HG02973 (cell line): ENCODE measurements around the gene MGAT4B.

Source experiments
- ATAC-seq: cut with Tn5 transposase; IDR thresholded peaks from one replicate; pipeline ENCODE4 v1.9.1; 2021; ENCODE audit warnings: moderate library complexity; ENCODE audit not compliant: unreplicated experiment

MGAT4B gene

DNA sequence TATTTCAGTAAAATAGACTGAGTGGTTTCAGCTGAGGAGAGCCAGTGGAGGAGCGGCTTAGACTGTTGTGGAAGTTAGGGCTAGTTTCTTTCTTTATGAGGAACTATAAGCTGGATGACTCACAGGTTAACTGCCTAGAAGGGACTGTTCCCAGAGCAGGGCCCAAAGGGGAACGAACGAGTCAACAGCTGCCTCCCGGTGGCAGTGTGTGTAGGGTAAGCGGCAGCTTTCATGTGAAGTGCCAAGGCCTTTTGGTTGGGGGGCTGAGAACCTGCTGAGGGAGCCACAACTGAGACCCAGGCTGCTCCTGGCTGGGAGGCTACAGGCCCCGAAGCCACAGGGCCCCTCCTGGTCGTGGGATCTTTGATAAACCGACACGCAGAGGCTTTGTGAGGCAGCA, 21.0 kb upstream of the MGAT4B start:
- no peak for ATAC-seq

GRCh38 chr5:179825655-179826182, 19.1 kb upstream of the MGAT4B start:
- no peak for ATAC-seq

- ATAC-seq = no peak
These were observed 18.1 kb upstream of the MGAT4B start for GRCh38 chr5:179824745-179825112.

DNA sequence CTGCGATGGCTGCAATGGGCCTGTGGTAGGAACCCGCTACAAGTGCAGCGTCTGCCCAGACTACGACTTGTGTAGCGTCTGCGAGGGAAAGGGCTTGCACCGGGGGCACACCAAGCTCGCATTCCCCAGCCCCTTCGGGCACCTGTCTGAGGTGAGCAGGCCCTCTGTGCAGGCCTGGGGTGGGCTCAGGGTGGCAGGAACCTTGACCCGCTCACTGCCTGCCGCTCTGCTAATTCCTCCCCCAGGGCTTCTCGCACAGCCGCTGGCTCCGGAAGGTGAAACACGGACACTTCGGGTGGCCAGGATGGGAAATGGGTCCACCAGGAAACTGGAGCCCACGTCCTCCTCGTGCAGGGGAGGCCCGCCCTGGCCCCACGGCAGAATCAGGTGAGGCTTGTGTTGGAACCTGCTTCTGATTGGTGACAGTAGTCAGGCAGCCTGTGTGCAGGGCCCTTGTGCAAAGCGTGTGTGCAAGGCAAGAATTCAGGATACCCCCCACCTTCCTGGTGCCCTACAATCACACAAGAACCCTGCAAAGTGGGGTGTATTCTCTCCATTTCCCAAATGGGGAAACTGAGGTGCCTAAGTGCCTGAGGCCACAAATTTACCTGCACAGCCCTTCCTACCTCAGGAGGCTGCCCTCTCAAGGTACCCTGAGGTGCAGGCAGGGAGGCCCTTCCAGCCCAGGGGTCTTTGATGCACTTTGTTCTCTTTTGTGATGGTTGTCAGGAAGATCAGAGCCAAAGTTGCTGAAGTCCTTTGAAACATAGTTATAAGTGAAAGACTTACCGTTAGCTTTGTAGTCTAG, 17.5 kb upstream of the MGAT4B start:
- no peak for ATAC-seq

DNA sequence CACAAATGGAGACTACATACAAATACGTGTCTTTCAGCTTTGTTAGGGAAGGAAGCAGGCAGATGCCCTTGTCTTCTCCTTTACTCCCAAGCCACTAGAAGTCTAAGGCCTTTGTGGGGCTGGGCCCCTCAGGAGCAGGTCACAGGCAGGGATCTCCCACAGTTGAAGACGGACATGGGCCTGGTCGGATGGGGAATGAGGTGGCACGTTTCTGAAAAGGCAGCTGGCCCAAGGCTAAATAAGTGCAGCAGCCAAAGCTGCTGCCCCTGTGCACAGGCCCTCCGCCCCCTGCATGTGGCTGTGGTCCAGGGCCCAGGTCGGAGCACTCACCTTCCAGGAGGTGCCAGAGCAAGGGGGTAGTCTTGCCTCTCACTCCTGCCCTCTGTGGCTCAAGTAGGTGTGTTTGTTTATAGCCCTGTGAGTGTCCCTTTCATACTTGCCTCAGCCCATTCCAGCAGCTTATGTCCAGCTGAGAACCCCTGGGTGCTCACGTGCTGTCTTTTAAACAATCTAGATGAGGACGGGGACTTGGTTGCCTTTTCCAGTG, 15.9 kb upstream of the MGAT4B start:
- no peak for ATAC-seq

DNA sequence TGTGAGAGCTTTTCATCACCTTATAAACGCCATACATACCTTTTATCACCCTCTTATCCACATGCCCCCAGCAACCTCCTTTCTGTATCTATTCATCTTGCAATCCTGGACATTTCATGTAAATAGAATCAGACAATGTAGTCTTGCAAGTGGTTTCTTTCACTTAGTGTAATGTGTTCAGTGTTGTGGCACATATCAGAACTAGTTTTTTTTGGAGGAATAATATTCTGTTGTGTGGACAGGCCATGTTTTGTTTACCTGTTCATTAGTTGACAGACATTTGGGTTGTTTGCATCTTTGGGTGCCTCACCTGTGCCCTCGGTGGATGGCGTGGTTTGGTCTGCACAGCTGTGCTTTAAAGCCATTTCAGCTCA, 15.4 kb upstream of the MGAT4B start:
- ATAC-seq = no peak

DNA sequence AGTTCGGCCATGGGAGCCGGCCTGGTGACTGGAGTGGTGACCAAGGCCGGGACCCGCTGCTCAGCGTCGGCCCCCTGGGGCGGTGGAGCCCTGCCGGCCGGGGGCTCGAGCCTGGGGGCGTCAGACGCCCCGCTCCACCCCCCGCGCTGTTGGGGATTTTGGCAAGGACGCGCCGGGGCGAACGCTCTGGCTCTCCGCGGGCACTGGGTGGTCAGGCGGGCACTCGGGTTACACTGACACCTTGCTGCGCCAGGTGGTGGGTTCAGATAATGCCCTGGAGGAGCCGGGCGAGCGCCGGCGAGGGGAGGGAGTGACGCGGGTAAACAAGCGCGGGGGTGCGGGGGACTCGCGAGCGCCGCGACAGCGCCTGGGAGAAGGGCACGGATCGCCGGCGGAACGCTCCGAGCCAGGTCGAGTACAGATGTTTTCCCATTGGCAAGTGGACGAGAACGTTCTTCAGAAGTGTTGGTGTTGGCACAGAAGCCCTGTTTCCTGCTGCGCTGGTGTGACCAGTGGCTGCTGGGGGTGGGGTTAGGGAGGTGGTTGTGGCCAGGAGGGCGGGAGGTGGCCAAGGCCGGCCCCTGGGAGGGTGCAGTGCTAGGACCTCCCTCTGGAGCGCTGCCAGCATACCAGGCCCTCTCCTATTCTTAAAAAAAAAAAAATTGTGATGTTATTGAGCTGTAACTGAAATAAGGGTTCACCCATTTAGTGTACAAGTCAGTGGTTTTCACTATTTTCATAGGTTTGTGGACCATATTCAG, 14.8 kb upstream of the MGAT4B start:
- ATAC-seq = peak; percentile 43

DNA sequence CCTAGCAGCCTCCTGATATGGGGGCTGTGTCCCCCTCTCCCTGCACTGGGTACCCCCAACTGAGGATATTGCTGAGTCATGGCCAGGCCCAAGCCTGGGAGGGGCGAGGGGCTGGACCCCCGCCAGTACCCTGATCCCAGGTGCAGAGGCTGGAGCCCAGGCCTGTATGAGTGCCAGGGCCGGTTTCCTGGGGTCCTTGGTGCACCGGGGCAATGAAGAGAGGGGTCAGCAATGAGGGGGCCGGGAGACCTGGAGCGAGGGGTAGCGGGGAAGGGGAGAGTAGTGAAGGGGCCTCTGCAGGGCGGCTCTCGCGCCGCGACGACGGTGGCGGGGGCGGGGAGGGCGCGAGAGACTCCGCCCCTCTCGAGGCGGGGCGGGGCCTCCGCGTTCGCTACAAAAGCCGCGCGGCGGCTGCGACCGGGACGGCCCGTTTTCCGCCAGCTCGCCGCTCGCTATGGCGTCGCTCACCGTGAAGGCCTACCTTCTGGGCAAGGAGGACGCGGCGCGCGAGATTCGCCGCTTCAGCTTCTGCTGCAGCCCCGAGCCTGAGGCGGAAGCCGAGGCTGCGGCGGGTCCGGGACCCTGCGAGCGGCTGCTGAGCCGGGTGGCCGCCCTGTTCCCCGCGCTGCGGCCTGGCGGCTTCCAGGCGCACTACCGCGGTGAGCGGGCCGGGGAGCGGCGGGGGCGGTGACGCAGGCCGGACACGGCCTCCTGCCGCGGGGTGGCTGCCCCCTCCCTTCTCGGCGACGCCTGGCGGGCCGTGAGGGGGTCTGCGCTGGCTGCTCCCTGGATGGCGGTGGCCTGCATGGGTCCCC, 14.0 kb upstream of the MGAT4B start, which contains the start of gene SQSTM1:
TSS of gene SQSTM1 (plus strand) at position 423 of the 815 bp plus-strand sequence. CDS start at position 455, 32 bp downstream.
- ATAC-seq = peak; percentile 35

DNA sequence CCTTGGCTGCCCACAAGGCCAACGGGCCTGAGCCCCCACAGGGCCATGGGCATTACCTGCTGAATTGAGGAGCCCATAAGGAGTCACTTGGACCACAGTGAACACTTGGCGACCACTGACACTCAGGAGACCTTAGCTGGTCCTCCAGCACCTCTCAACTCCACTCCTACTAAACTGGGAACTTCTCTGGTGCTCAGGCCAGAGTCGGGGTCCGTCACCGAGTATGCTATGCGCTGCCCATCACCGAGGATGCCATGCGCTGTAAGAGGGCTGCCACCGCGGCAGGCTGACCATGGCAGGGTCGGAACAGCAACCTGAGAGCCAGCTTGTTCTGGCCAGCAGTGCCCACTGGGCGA, 13.4 kb upstream of the MGAT4B start:
- no peak for ATAC-seq

DNA sequence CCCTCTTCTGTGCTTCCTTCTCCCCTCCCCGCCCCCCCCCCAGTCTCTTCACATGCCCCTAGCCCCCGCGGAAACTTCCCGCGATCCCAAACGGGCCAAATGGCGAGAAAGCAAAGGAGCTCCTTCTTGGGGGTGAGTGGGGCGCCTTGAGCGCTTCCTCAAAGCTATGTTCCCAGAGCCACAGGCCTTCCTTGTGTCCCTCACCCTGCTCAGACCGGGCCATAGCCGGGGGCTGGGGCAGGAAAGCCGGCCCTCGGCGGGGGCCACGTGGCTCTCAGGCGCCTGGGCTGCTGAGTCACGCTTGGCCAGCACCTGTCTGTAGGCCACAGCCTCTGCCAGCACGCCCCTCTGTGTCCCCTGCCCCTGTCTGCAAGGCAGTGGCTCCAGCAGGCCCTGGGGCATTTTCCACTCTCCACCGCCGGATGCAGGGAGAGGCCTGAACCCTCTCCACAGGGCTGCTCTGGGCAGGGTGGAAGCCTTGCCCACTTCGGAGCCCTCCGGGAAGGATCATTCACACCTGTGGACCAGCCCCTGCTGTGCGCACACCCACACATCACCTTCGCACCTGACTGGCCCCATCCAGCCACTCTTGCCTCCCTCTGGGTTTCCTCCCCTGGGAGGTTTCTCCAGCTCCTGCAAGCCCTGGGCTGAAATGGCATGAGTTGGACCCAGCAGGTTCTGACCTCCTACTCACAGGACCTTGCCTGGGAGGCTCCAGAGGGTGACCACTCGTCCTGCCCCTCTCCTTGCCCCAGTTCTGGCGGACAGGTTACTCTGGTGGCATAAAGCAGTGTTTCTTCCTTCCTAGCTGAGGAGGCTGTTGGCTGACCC, 12.8 kb upstream of the MGAT4B start:
- ATAC-seq = no peak

GRCh38 chr5:179818746-179819295, 12.2 kb upstream of the MGAT4B start:
- peak; percentile 58 for ATAC-seq

- ATAC-seq = no peak
These were observed 11.5 kb upstream of the MGAT4B start for GRCh38 chr5:179817890-179818745.

- ATAC-seq = no peak
These were observed 10.8 kb upstream of the MGAT4B start for GRCh38 chr5:179817470-179817840.

DNA sequence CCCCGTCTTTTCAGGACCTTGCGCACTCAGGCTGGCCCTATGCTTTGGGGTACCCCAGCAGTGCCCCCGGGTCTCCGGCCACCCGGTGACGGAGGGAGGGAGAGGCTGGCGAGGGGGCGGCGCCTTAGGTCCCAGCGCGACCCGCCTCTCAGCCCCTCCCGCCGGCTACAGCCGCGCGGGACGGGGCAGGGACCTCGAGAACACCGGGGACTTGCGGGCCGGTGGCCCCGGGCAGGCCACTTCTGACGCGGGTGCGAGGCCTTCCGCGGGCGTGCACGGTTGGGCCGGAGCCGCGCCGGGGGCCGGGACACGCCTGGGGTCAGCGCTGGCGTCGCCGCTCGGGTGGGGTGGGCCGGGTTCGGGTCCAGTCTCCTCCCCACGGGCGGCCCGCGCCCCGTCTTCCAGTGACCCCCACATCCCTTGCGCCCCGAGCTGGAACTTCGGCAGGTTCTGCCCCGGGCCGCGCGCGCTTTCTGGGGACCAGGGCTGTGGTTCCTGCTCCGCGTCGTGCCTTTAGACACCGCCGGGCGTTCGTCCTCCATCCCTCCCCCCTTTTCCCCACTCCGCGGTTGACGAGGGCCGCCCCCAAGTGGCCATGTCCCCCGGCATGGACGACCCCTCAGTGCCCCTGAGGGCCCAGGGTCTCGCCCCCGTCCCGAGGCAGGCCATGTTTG, 10.3 kb upstream of the MGAT4B start:
- ATAC-seq = no peak

GRCh38 chr5:179816401-179816795, 9.7 kb upstream of the MGAT4B start:
- ATAC-seq = no peak

GRCh38 chr5:179815491-179816249, 9.0 kb upstream of the MGAT4B start:
- no peak for ATAC-seq

DNA sequence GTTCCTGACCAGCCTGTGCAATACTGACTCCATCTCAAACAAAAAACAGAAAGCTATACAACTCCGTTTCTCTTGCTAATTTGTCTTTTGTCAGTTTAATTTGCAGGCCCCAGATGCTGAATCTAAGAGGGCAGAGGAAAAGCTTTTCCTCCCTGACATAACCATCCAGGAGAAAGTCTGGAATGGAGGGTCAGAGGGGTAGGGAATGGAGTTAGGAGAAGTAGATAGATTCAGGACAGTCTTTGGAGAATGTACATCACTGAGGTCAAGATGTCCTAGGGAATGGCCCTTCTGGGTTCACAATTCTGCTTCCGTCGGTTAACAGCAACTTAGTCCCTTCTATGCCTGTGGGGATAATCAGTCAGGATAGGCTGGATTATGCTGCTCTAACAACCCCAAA, 7.4 kb upstream of the MGAT4B start:
- no peak for ATAC-seq
